CD4-positive, alpha-beta memory T cell (primary cell): ENCODE data around the gene SLU7. TPM values are rescaled to one million over a fixed set of nuclear protein-coding genes. Genes with fewer than 3 reads are reported as not detected.
A peak's percentile ranks its signal among the peaks of the same experiment; 100 is the strongest.

Source experiments
- CTCF ChIA-PET: fragments of 350-600 bp; sonication (Branson Sonifier 250); formaldehyde crosslinking; loops from one replicate; lab custom pipeline; 2021; ENCODE audit warnings: inconsistent platforms; ENCODE audit not compliant: partially characterized antibody; lab: Charles Lee
- POLR2A ChIA-PET: fragments of 350-600 bp; sonication (Branson Sonifier 250); formaldehyde crosslinking; loops from one replicate; lab custom pipeline; 2021; ENCODE audit not compliant: partially characterized antibody; lab: Charles Lee
- DNase-seq, 5 donors: peaks; one replicate each; pipeline versions ENCODE4 v3.0.0 to v3.0.0-alpha.2; 2020 to 2022; ENCODE audit warnings: mixed read lengths in 1 of 5
- H3K27ac ChIP-seq: one replicate; pipeline ENCODE4 v1.7.0; 2013; ENCODE audit warnings: low read depth, low read length
- H3K27me3 ChIP-seq: 2 replicates; pipeline ENCODE4 v1.7.0; 2013; ENCODE audit warnings: mild to moderate bottlenecking, low read length, moderate library complexity; ENCODE audit not compliant: insufficient read depth
- H3K36me3 ChIP-seq: 2 replicates; pipeline ENCODE4 v1.7.0; 2013; ENCODE audit warnings: mild to moderate bottlenecking, low read length, moderate library complexity; ENCODE audit not compliant: insufficient read depth
- H3K4me1 ChIP-seq: 2 replicates; pipeline ENCODE4 v1.7.0; 2013; ENCODE audit warnings: mild to moderate bottlenecking, low read length, moderate library complexity; ENCODE audit not compliant: insufficient read depth
- H3K4me3 ChIP-seq, 2 donors: one replicate each; pipeline ENCODE4 v1.7.0; 2013; ENCODE audit warnings: low read length in 2 of 2, mild to moderate bottlenecking in 1 of 2
- H3K9me3 ChIP-seq, 2 donors: one replicate each; pipeline ENCODE4 v1.7.0; 2013; ENCODE audit warnings: low read length in 2 of 2, control low read depth in 1 of 2; ENCODE audit not compliant: control insufficient read depth in 1 of 2
- H3K27ac Mint-ChIP-seq, 7 donors: one replicate each; pipeline ENCODE4 v1.8.0; 2020 to 2021; ENCODE audit warnings: mixed read lengths in 7 of 7, mild to moderate bottlenecking in 6 of 7, inconsistent platforms in 3 of 7, moderate library complexity in 3 of 7
- H3K27me3 Mint-ChIP-seq, 2 donors: one replicate each; pipeline ENCODE4 v1.8.0; 2020 to 2021; ENCODE audit warnings: mixed read lengths in 2 of 2
- H3K36me3 Mint-ChIP-seq, 2 donors: one replicate each; pipeline ENCODE4 v1.8.0; 2020 to 2021; ENCODE audit warnings: mixed read lengths in 2 of 2, inconsistent platforms in 1 of 2, mild to moderate bottlenecking in 1 of 2
- H3K4me1 Mint-ChIP-seq, 4 donors: one replicate each; pipeline ENCODE4 v1.8.0; 2020 to 2021; ENCODE audit warnings: mixed read lengths in 4 of 4, mild to moderate bottlenecking in 1 of 4
- H3K4me3 Mint-ChIP-seq, 8 donors: one replicate each; pipeline ENCODE4 v1.8.0; 2020 to 2021; ENCODE audit warnings: mixed read lengths in 8 of 8, mild to moderate bottlenecking in 7 of 8, moderate library complexity in 6 of 8, inconsistent platforms in 3 of 8
- H3K9me3 Mint-ChIP-seq, 8 donors: one replicate each; pipeline ENCODE4 v1.8.0; 2020 to 2021; ENCODE audit warnings: mixed read lengths in 8 of 8, mild to moderate bottlenecking in 5 of 8, inconsistent platforms in 3 of 8, moderate library complexity in 1 of 8
- intact Hi-C: fragments of 100-400 bp; cut with micrococcal nuclease; formaldehyde crosslinking; loops from one replicate; pipeline ENCODE4 v1.15.1; 2023
- polyA plus RNA-seq, 2 donors: library from polyadenylated mRNA; unstranded; fragments of 300-500 nt; fragmentation: Illumina TruSeq; gene quantifications; one replicate each; pipeline ENCODE4 v1.2.3, GENCODE V29; 2021
- total RNA-seq, 2 experiments: library from RNA; stranded (reverse); gene quantifications; one replicate each; pipeline ENCODE4 v1.2.3, GENCODE V29; 2021

The SLU7 gene
- total and polyA plus RNA-seq, 4 experiments from 2014 or later = 50.8 to 93.9 (median 87.6) TPM

DNA sequence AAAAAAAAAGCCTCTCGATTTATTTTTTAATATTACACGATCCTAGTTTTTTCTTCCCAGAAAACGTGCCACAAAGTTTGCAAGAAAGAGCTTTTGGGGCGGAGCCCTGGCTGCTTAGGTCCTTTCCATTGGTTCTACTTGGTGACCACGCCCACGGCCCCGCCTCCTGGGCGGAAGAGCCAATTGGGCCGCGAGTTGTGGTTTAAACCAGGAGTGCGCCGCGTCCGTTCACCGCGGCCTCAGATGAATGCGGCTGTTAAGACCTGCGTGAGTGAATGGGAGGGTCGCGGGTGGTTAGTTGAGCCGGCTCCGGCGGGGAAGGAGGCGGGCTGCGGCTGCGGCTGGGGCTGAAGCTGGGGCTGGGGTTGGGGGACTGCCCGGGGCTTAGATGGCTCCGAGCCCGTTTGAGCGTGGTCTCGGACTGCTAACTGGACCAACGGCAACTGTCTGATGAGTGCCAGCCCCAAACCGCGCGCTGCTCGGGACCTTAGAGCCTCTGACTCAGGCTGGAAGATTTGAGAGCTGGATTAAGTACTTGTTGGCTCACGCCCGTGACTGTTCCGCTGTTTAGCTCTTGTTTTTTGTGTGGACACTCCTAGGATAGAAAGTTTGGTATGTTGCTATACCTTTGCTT is 2.9 kb upstream of the SLU7 start, which contains the start of gene PTTG1:
Gene PTTG1 (plus strand): TSS at position 231 of the 634 bp plus-strand sequence. CDS start 458 bp downstream, outside the sequence.
- H3K27me3 Mint-ChIP-seq = no peaks in the 10 kb centered on the region

DNA sequence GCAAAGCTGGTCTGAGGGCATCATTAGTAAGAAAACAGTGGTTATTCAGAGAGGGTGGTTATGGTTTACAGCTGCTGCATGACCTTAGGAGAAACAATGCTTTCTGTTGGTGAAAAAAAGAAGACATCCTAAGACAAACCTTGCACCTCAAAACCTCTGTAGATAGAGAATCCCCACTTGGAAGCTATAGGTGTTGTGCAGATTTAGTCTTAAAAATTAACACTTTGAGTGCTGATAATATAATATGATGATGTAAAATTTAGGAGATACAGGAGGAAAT is 1.4 kb upstream of the SLU7 start:
- no peaks in the 10 kb centered on the region for H3K27me3 Mint-ChIP-seq
- H3K36me3 Mint-ChIP-seq = peaks cover 10 to 19% of the 10 kb centered on the region in 2 donors
- DNase-seq = no peak
- H3K4me3 ChIP-seq = no peak overlapping the region
- peaks cover 1% of the 10 kb centered on the region for H3K36me3 ChIP-seq
- H3K27ac ChIP-seq = no peak overlapping the region
- ChIA-PET CTCF (interaction anchor here (16.2 kb wide), 1 partner anchor 20 kb away, joined by 239 read pairs; no protein-coding TSS in a partner anchor), POLR2A (interaction anchor here (1.2 to 4.1 kb wide), 3 partner anchors 19 to 53 kb away, joined by 4 to 32 read pairs (median 25); no protein-coding TSS in a partner anchor)
- H3K4me3 Mint-ChIP-seq = peak overlapping the region; percentile 9 to 96 (median 61)
- H3K27me3 ChIP-seq = no peaks in the 10 kb centered on the region
- H3K4me1 Mint-ChIP-seq = peaks cover 59 to 94% (median 73%) of the 10 kb centered on the region in 4 donors
- peaks cover 76% of the 10 kb centered on the region for H3K4me1 ChIP-seq
- H3K9me3 ChIP-seq = no peaks in the 10 kb centered on the region
- peak overlapping the region in 6 of 7 donors; percentile 83 to 99 (median 96) for H3K27ac Mint-ChIP-seq
- intact Hi-C loops = loop anchor here (5.0 kb wide), 2 partner anchors 47 to 87 kb away; no protein-coding TSS in a partner anchor
- H3K9me3 Mint-ChIP-seq = peaks cover 0 to 2% (median 0%) of the 10 kb centered on the region in 8 donors

More for the DNA sequence above, 2.9 kb upstream of the SLU7 start, which contains the start of gene PTTG1:
- Histone ChIP-seq H3K4me1 (peaks cover 78% of the 10 kb centered on the region), H3K9me3 (no peaks in the 10 kb centered on the region), H3K36me3 (no peaks in the 10 kb centered on the region), H3K27ac (peak within 1 kb of the TSS; percentile 62), H3K27me3 (no peaks in the 10 kb centered on the region), H3K4me3 (peak within 1 kb of the TSS; percentile 33 to 68)
- H3K36me3 Mint-ChIP-seq = peaks cover under 1 to 17% of the 10 kb centered on the region in 2 donors
- H3K4me1 Mint-ChIP-seq = peaks cover 51 to 85% (median 69%) of the 10 kb centered on the region in 4 donors
- intact Hi-C loops = loop anchor here (1.0 to 5.0 kb wide), 3 partner anchors 17 to 86 kb away; no protein-coding TSS in a partner anchor
- ChIA-PET POLR2A (interaction anchor here (0.6 to 3.2 kb wide), 6 partner anchors 14 to 313 kb away, joined by 3 to 16 read pairs (median 4); no protein-coding TSS in a partner anchor), CTCF (interaction anchor here (0.8 to 16.2 kb wide), 3 partner anchors 9 to 45 kb away, joined by 3 to 239 read pairs (median 5); no protein-coding TSS in a partner anchor)
- peak within 1 kb of the TSS; percentile 96 to 99 (median 97) for H3K27ac Mint-ChIP-seq
- peak within 1 kb of the TSS; percentile 92 to 98 (median 96) for H3K4me3 Mint-ChIP-seq
- DNase-seq = peak; percentile 89 to 91 (median 89)
- peaks cover 0 to 2% (median 0%) of the 10 kb centered on the region in 8 donors for H3K9me3 Mint-ChIP-seq

DNA sequence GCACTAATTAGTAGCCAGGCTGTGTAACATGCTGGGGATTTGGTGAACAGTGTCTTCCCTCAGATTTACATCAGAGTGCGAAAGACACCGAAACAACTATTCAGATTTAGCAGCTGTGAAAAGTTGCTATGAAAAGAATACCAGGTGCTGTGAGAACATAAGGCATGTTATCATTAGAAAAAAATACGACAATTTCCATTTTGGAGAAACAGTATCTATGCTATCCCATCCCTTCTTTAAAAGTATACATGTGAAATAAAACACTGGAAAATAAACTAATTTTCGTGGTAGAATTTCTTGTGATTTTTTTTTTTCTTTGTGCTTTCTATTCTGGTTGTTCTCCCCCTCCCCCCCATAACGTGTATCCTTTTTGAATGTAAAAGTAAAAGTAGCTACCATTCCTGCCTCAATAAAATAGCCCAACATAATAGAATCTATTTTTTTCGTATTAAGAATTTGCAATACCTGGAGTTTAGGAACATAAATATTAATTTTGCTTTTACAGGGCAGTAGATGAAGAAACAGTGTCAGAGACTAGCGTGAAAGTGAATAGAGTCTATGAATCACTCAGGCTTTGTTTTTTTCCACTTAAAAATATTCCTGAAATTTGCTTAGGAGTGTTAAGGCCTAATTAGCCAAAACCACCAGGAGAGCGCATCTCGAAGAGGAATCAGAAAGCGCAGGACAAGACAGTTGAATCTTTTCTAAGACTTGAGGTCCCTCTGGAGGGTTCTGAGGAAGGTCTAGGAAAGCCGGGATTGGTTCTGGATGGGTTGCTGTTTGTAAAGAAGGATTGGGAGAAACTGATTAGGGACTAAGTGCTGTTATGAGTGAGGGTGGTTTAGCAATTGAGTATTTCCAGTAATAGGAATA is 813 bp upstream of the SLU7 start:
- Histone ChIP-seq H3K4me1 (peaks cover 70% of the 10 kb centered on the region), H3K9me3 (no peaks in the 10 kb centered on the region), H3K4me3 (peak overlapping the region; percentile 80 to 85), H3K27me3 (no peaks in the 10 kb centered on the region), H3K36me3 (peaks cover 7% of the 10 kb centered on the region), H3K27ac (peak overlapping the region; percentile 98)
- Mint-ChIP-seq H3K36me3 (peaks cover 14 to 24% of the 10 kb centered on the region in 2 donors), H3K4me3 (peak overlapping the region; percentile 93 to 100 (median 96)), H3K4me1 (peaks cover 55 to 92% (median 69%) of the 10 kb centered on the region in 4 donors), H3K27ac (peak overlapping the region; percentile 96 to 99 (median 98)), H3K27me3 (no peaks in the 10 kb centered on the region), H3K9me3 (peaks cover 0 to 2% (median 0%) of the 10 kb centered on the region in 8 donors)
- CTCF ChIA-PET = interaction anchor here (0.9 to 16.2 kb wide), 5 partner anchors 15 to 88 kb away, joined by 3 to 239 read pairs (median 4); no protein-coding TSS in a partner anchor
- no peak for DNase-seq
- intact Hi-C loops = loop anchor here (1.0 to 5.0 kb wide), 6 partner anchors 19 to 1212 kb away; partner anchors contain the start of genes FAM200C, PWWP2A, RNF145 and TTC1
- POLR2A ChIA-PET = interaction anchor here (0.6 to 4.1 kb wide), 15 partner anchors 11 to 1692 kb away, joined by 3 to 32 read pairs (median 4); partner anchors contain the start of gene TTC1

DNA sequence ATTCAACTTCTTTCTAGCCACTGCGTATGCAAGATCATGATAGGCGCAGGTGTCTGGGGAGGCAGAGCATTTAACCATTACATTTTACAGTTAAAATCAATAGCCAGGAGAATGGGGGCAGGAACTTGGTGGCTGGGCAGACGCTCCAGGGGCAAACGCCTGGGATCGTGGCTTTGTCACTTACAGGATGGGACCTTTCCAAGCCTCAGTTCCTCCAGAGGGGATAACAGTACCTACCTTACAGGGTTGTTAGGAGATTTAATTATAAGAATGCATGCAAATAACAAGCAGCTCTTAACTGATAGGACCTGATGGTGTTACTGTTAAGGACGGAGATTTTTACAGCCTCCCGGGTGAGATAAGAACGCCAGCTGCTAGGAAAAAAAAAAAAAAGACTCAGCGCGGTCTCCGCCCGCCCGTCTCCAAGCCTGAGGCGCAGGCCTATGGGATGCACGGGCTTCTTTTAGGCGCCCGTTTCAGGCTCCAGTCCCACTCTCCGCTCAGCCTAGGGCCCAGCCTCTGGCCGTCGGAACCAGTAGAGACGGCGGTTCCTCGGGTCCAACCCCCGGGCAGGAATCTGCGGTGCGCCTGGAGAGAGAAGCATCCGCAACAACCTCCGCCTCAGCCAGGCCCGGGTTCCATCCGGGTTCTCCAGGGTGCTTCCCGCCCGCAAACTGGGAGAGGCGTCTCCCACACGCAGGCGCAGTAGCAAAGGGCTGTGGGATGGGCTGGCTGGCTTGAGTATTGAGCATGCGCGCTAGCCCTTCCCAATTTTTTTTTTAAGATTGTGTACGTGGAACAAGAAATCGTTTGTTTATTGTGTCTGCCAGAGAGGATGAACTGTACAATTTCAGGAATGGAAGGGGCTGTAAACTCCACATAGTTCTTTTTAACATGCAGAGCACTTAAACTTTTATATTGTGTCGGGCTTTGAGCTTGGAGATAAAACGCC is 19.2 kb downstream of the SLU7 start, which contains the start of gene FAM200C:
Gene FAM200C (minus strand): TSS at position 653 of the 952 bp plus-strand sequence. CDS start 4,564 bp downstream, outside the sequence.
- intact Hi-C loops = loop anchor here (2.0 kb wide), 1 partner anchor 19 kb away; the partner anchor contains the start of gene SLU7
- H3K9me3 ChIP-seq = no peaks in the 10 kb centered on the region
- Mint-ChIP-seq H3K36me3 (peaks cover 18 to 30% of the 10 kb centered on the region in 2 donors), H3K4me3 (peak within 1 kb of the TSS; percentile 90 to 97 (median 93)), H3K4me1 (peaks cover 12 to 19% (median 17%) of the 10 kb centered on the region in 4 donors), H3K9me3 (no peaks in the 10 kb centered on the region), H3K27me3 (no peaks in the 10 kb centered on the region), H3K27ac (peak within 1 kb of the TSS; percentile 65 to 95 (median 83))
- H3K4me3 ChIP-seq = peak within 1 kb of the TSS; percentile 67 to 71
- peaks cover 11% of the 10 kb centered on the region for H3K4me1 ChIP-seq
- DNase-seq = peak; percentile 58 to 65 (median 63)
- ChIA-PET CTCF (interaction anchor here (1.0 to 1.3 kb wide), 2 partner anchors 9 to 378 kb away, joined by 3 to 7 read pairs; no protein-coding TSS in a partner anchor), POLR2A (interaction anchor here (1.1 to 1.4 kb wide), 2 partner anchors 20 to 24 kb away, joined by 4 read pairs; partner anchors contain the start of gene SLU7)
- H3K36me3 ChIP-seq = peaks cover 23% of the 10 kb centered on the region
- no peaks in the 10 kb centered on the region for H3K27me3 ChIP-seq
- H3K27ac ChIP-seq = peak within 1 kb of the TSS; percentile 54

DNA sequence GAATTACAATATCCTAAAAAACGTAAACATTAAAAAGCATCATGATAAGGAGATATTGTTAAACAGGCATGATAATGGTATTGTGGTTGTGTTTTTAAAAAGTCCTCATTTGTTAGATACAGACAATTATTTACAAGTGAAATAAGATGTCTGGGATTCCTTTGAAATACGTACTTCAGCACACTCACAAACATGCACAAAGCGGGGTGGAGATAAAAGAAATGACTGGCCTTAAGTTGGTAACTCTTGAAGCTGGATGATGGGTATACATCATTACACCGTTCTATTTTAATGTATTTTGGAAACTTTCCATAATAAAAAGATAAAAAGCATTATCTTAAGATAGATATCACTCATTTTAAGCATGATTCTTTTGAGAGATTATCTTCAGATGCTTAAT is 20.1 kb downstream of the SLU7 start:
- Histone ChIP-seq H3K27ac (no peak overlapping the region), H3K4me3 (no peak overlapping the region), H3K36me3 (peaks cover 14% of the 10 kb centered on the region), H3K4me1 (peaks cover 11% of the 10 kb centered on the region), H3K9me3 (no peaks in the 10 kb centered on the region), H3K27me3 (no peaks in the 10 kb centered on the region)
- H3K9me3 Mint-ChIP-seq = no peaks in the 10 kb centered on the region
- no peaks in the 10 kb centered on the region for H3K27me3 Mint-ChIP-seq
- peak overlapping the region in 1 of 7 donors; percentile 0 for H3K27ac Mint-ChIP-seq
- DNase-seq = no peak
- ChIA-PET CTCF (interaction anchor here (1.0 to 1.3 kb wide), 2 partner anchors 8 to 377 kb away, joined by 3 to 7 read pairs; no protein-coding TSS in a partner anchor), POLR2A (no interaction called here)
- intact Hi-C loops = no loop called here
- peaks cover 11 to 21% of the 10 kb centered on the region in 2 donors for H3K36me3 Mint-ChIP-seq
- H3K4me1 Mint-ChIP-seq = peaks cover 12 to 19% (median 17%) of the 10 kb centered on the region in 4 donors
- peak overlapping the region; percentile 90 to 97 (median 93) for H3K4me3 Mint-ChIP-seq

DNA sequence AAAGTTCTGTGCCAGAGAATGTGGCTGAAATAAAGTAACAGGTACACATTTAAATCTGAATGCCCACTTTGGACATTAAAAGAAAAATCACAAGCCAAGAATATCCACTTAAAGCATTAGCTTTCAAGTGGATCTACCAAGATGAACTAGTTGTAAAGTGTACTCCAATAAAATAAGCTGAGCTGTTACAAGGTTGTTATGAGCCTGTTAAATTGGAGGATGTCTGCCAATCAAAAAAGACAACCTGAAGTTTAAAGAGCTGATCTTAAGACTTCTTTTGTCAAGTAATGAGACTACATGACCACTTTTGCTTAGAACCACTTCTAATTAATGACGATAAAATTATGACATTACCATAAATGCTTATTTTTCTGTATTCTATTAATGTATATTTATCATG is 21.4 kb downstream of the SLU7 start:
- Histone ChIP-seq H3K36me3 (peaks cover 7% of the 10 kb centered on the region), H3K4me3 (no peak overlapping the region), H3K27ac (no peak overlapping the region), H3K27me3 (no peaks in the 10 kb centered on the region), H3K9me3 (no peaks in the 10 kb centered on the region), H3K4me1 (peaks cover 11% of the 10 kb centered on the region)
- no peaks in the 10 kb centered on the region for H3K27me3 Mint-ChIP-seq
- ChIA-PET CTCF (no interaction called here), POLR2A (no interaction called here)
- H3K27ac Mint-ChIP-seq = no peak overlapping the region
- no peaks in the 10 kb centered on the region for H3K9me3 Mint-ChIP-seq
- H3K36me3 Mint-ChIP-seq = peaks cover 3 to 11% of the 10 kb centered on the region in 2 donors
- H3K4me1 Mint-ChIP-seq = peaks cover 12 to 19% (median 17%) of the 10 kb centered on the region in 4 donors
- no peak for DNase-seq
- H3K4me3 Mint-ChIP-seq = no peak overlapping the region
- intact Hi-C loops = no loop called here
